MCF 10A (cell line): ENCODE measurements around the gene DPP4. TPM values are rescaled to one million over a fixed set of nuclear protein-coding genes. Genes with fewer than 3 reads are reported as not detected.

Experiments used
- BruUV-seq: library from RNA; stranded (reverse); fragments of 400-500 nt; replicated peaks from 2 replicates; lab custom pipeline; 2021; lab: Mats Ljungman, UMichigan
- CTCF ChIA-PET: fragments of 300-600 bp; sonication (Branson Sonifier 250); formaldehyde crosslinking; extraction: SDS; loops from one replicate; lab custom pipeline; 2021; ENCODE audit warnings: antibody characterized with exemption, inconsistent platforms; lab: Yijun Ruan, JAX
- POLR2A ChIA-PET: fragments of 300-600, 350-650 bp; sonication (Branson Sonifier 250); formaldehyde crosslinking; extraction: SDS; loops from one replicate; lab custom pipeline; 2020; ENCODE audit warnings: antibody characterized with exemption, inconsistent platforms; lab: Yijun Ruan, JAX
- DNase-seq: peaks from one replicate; pipeline ENCODE4 v3.0.0-alpha.2; 2018; ENCODE audit not compliant: unreplicated experiment
- H3K27ac Mint-ChIP-seq: one replicate; pipeline ENCODE4 v1.8.0; 2022; ENCODE audit warnings: mild to moderate bottlenecking, low read depth, mixed read lengths; ENCODE audit not compliant: unreplicated experiment
- H3K27me3 Mint-ChIP-seq: one replicate; pipeline ENCODE4 v1.8.0; 2022; ENCODE audit warnings: mixed read lengths; ENCODE audit not compliant: insufficient read depth, unreplicated experiment
- H3K36me3 Mint-ChIP-seq: one replicate; pipeline ENCODE4 v1.8.0; 2022; ENCODE audit warnings: mild to moderate bottlenecking, moderate library complexity, mixed read lengths; ENCODE audit not compliant: insufficient read depth, unreplicated experiment
- H3K4me1 Mint-ChIP-seq: one replicate; pipeline ENCODE4 v1.8.0; 2022; ENCODE audit warnings: mixed read lengths; ENCODE audit not compliant: insufficient read depth, unreplicated experiment
- H3K4me3 Mint-ChIP-seq: one replicate; pipeline ENCODE4 v1.8.0; 2022; ENCODE audit warnings: mild to moderate bottlenecking, moderate library complexity, mixed read lengths; ENCODE audit not compliant: unreplicated experiment
- H3K9me3 Mint-ChIP-seq: one replicate; pipeline ENCODE4 v1.8.0; 2022; ENCODE audit warnings: mixed read lengths; ENCODE audit not compliant: unreplicated experiment
- intact Hi-C: fragments of 100-400 bp; cut with micrococcal nuclease; formaldehyde crosslinking; loops from 2 replicates; pipeline ENCODE4 v1.14.1; 2022
- total RNA-seq: library from RNA; stranded (reverse); gene quantifications from 2 replicates; pipeline ENCODE4 v1.2.3, GENCODE V29; 2022
- TF ChIP-seq, protein P1 (sequence below): fragments of 200-600 bp; IDR thresholded peaks from one replicate; pipeline ENCODE4 v1.8.0; 2022; ENCODE audit warnings: antibody characterized with exemption, mild to moderate bottlenecking; ENCODE audit not compliant: unreplicated experiment

DPP4 gene
- total RNA-seq, 1 experiment from 2014 or later = not detected

DNA sequence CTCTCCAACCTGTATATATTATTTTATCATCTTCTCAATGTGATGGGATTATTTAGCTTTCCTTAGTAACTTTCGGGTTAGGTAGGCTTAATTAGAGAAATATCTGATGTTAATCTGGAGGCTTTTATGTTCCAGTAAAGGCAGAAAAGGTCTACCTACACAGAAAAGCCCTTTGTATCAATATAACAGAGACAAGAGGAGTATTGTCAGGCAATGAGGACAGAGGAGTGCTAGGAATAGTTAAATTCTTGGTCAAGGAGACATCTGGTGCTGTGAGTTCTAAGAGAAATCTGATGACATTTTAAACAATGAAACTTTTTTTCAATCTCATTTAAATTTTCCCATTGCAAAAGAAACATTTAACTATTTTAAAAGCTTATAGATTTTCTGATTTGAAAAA, 36.1 kb downstream of the DPP4 start:
- intact Hi-C loops = no loop called here
- CTCF ChIA-PET = interaction anchor here (0.7 kb wide), 1 partner anchor 115 kb away, joined by 3 read pairs; no protein-coding TSS in a partner anchor
- POLR2A ChIA-PET = no interaction called here
- TF ChIP-seq, protein P1, sequence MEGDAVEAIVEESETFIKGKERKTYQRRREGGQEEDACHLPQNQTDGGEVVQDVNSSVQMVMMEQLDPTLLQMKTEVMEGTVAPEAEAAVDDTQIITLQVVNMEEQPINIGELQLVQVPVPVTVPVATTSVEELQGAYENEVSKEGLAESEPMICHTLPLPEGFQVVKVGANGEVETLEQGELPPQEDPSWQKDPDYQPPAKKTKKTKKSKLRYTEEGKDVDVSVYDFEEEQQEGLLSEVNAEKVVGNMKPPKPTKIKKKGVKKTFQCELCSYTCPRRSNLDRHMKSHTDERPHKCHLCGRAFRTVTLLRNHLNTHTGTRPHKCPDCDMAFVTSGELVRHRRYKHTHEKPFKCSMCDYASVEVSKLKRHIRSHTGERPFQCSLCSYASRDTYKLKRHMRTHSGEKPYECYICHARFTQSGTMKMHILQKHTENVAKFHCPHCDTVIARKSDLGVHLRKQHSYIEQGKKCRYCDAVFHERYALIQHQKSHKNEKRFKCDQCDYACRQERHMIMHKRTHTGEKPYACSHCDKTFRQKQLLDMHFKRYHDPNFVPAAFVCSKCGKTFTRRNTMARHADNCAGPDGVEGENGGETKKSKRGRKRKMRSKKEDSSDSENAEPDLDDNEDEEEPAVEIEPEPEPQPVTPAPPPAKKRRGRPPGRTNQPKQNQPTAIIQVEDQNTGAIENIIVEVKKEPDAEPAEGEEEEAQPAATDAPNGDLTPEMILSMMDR = no peak
- Mint-ChIP-seq H3K4me1 (peaks cover 9% of the 10 kb centered on the region), H3K36me3 (no peaks in the 10 kb centered on the region), H3K27ac (no peak overlapping the region), H3K4me3 (no peak overlapping the region), H3K9me3 (no peaks in the 10 kb centered on the region), H3K27me3 (no peaks in the 10 kb centered on the region)
- no peak for DNase-seq
- no TSS peak for BruUV-seq

DNA sequence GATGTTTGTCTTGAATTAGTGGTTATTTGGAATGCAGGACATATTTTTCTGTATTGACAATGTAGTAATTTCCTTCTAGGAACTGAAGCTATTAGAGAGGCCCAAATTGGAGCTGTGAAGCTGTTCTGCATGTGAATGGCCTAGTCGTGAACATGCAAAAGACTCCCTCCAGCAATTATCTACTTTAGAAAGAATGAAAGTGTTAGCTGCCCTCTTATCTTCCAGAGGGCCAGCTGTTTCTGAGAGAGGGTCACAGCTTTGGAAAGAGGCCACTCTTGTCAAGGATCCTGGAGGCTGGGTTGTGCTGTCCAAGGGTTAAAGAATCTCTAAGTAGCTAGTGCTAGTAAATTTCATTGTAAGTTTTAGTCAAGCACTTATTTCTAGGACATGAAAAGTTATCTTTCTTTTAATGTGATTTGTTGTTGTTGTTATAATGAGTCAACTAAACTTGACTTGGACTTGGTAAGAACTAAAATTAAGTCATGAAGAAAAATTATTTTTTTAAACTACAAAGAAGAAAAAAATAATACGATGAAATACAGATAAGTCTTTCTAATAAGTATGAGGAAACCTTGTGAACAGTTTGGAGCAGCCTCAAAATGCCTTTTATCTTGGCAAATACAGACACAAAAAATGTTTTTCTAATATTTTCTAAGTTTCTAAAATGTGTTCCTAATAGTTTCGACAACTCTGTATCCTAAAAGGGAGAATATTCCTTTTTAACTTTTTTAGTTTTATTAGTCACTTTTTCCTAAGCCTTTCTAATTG, 36.8 kb downstream of the DPP4 start:
- TF ChIP-seq, protein P1 = no peak
- no peaks in the 10 kb centered on the region for H3K9me3 Mint-ChIP-seq
- H3K4me3 Mint-ChIP-seq = no peak overlapping the region
- POLR2A ChIA-PET = interaction anchor here (0.7 to 2.2 kb wide), 2 partner anchors 44 to 53 kb away, joined by 3 to 7 read pairs; no protein-coding TSS in a partner anchor
- CTCF ChIA-PET = interaction anchor here (0.7 to 1.5 kb wide), 4 partner anchors 14 to 450 kb away, joined by 3 read pairs; no protein-coding TSS in a partner anchor
- intact Hi-C loops = no loop called here
- H3K36me3 Mint-ChIP-seq = no peaks in the 10 kb centered on the region
- BruUV-seq = no TSS peak
- H3K27ac Mint-ChIP-seq = no peak overlapping the region
- H3K4me1 Mint-ChIP-seq = peaks cover 9% of the 10 kb centered on the region
- DNase-seq = no peak
- no peaks in the 10 kb centered on the region for H3K27me3 Mint-ChIP-seq

GRCh38 chr2:162035981-162036380, 38.0 kb downstream of the DPP4 start:
- DNase-seq = no peak
- Mint-ChIP-seq H3K4me3 (no peak overlapping the region), H3K9me3 (no peaks in the 10 kb centered on the region), H3K4me1 (no peaks in the 10 kb centered on the region), H3K27ac (no peak overlapping the region), H3K36me3 (no peaks in the 10 kb centered on the region), H3K27me3 (no peaks in the 10 kb centered on the region)
- no TSS peak for BruUV-seq
- TF ChIP-seq, protein P1 = no peak
- ChIA-PET POLR2A (interaction anchor here (2.2 kb wide), 1 partner anchor 55 kb away, joined by 7 read pairs; no protein-coding TSS in a partner anchor), CTCF (interaction anchor here (1.2 to 1.5 kb wide), 2 partner anchors 28 to 449 kb away, joined by 3 read pairs; no protein-coding TSS in a partner anchor)
- intact Hi-C loops = no loop called here
